Upper lobe of left lung (tissue), 4 donors: ENCODE data around the gene MLST8.

ENCODE experiments used
- CTCF ChIP-seq, 6 experiments: fragments of 450-650 bp in 4 of 6; fragments of 200-600 bp in 2 of 6; sonication (generic) in 2 of 6; IDR thresholded peaks; one replicate each; pipeline ENCODE4 v1.5.1; 2016 to 2019; ENCODE audit warnings: antibody characterized with exemption in 6 of 6
- POLR2A ChIP-seq, 4 donors: fragments of 450-650 bp; IDR thresholded peaks; one replicate each; pipeline ENCODE4 v1.5.1; 2016 to 2017; ENCODE audit warnings: antibody characterized with exemption in 4 of 4, mild to moderate bottlenecking in 2 of 4
- POLR2AphosphoS5 ChIP-seq, 2 donors: sonication (generic); formaldehyde crosslinking; IDR thresholded peaks; one replicate each; pipeline ENCODE4 v1.5.1; 2017; ENCODE audit warnings: antibody characterized with exemption in 2 of 2

- TF ChIP-seq CTCF (IDR thresholded peaks at IDR 0.05) (peak in 3 of 6 experiments; percentile 32 to 53 (median 38)), POLR2AphosphoS5 (IDR thresholded peaks at IDR 0.05) (peak; percentile 81 to 87), POLR2A (IDR thresholded peaks at IDR 0.05) (peak in 3 of 4 donors; percentile 74 to 89 (median 75))
Observed at GRCh38 chr16:2205104-2205966, at the start of gene MLST8.
